Endothelial cell of umbilical vein (primary cell): ENCODE measurements around the gene MATK. TPM values are rescaled to one million over a fixed set of nuclear protein-coding genes. Genes with fewer than 3 reads are reported as not detected.

Experiments used
- BruUV-seq: library from RNA; stranded (reverse); fragments of 400-500 nt; replicated peaks from 2 replicates; lab custom pipeline; 2021; lab: Mats Ljungman, UMichigan
- CTCF ChIA-PET: fragments of 300-600, 350-600 bp; sonication (Branson Sonifier 250); formaldehyde crosslinking; loops from one replicate; lab custom pipeline; 2021; ENCODE audit warnings: antibody characterized with exemption, inconsistent platforms; lab: Charles Lee
- POLR2A ChIA-PET: fragments of 300-600, 350-600 bp; sonication (Branson Sonifier 250); formaldehyde crosslinking; loops from one replicate; lab custom pipeline; 2021; ENCODE audit warnings: antibody characterized with exemption, inconsistent platforms; lab: Charles Lee
- DNase-seq: peaks from one replicate; pipeline ENCODE4 v3.0.0-alpha.2; 2011; ENCODE audit warnings: low read depth, low spot score
- FAIRE-seq: peaks from 2 replicates; lab custom pipeline; 2011; peaks lifted over from hg19 to GRCh38; lab: Jason Lieb, UNC
- H2AFZ ChIP-seq: 2 replicates; pipeline ENCODE4 v1.6.0; 2012; ENCODE audit warnings: low read depth, low read length, control low read depth, inconsistent platforms
- H3K27ac ChIP-seq: 2 replicates; pipeline ENCODE4 v1.5.1; 2011; ENCODE audit warnings: low read depth, mild to moderate bottlenecking, control low read depth, low read length, moderate library complexity; ENCODE audit not compliant: insufficient read depth
- H3K27me3 ChIP-seq, 2 experiments: 2 replicates each; pipeline versions ENCODE4 v1.6.0 to v1.6.1; 2011; ENCODE audit warnings: low read length in 2 of 2, mixed read lengths in 1 of 2; ENCODE audit not compliant: control insufficient read depth in 2 of 2, insufficient read depth in 2 of 2
- H3K36me3 ChIP-seq, 2 experiments: 2 replicates in 1 of 2; 3 replicates in 1 of 2; pipeline ENCODE4 v1.5.1; 2011; ENCODE audit warnings: low read length in 2 of 2, mild to moderate bottlenecking in 1 of 2, moderate library complexity in 1 of 2; ENCODE audit not compliant: control insufficient read depth in 2 of 2, insufficient read depth in 2 of 2; ENCODE audit errors: extremely low read depth in 1 of 2
- H3K4me1 ChIP-seq: 3 replicates; pipeline ENCODE4 v1.5.1; 2011; ENCODE audit warnings: mild to moderate bottlenecking, low read length; ENCODE audit not compliant: control insufficient read depth, insufficient read depth; ENCODE audit errors: extremely low read depth
- H3K4me2 ChIP-seq: 2 replicates; pipeline ENCODE4 v1.6.1; 2011; ENCODE audit warnings: low read length, control low read depth, mixed read lengths; ENCODE audit not compliant: insufficient read depth
- H3K4me3 ChIP-seq, 3 experiments: fragments of 200-600 bp in 1 of 3; sonication (generic), shearing (Covaris generic) in 1 of 3; replicated peaks in 1 of 3; 2 replicates each; pipeline ENCODE4 v1.5.1; 2011 to 2016; ENCODE audit warnings: control low read depth in 3 of 3, low read length in 3 of 3, mild to moderate bottlenecking in 2 of 3, inconsistent platforms in 1 of 3, low read depth in 1 of 3, moderate library complexity in 1 of 3; ENCODE audit not compliant: insufficient read depth in 1 of 3
- H3K79me2 ChIP-seq: 2 replicates; pipeline ENCODE4 v1.6.0; 2012; ENCODE audit warnings: low read length, inconsistent platforms; ENCODE audit not compliant: control insufficient read depth, insufficient read depth
- H3K9ac ChIP-seq: replicated peaks from 2 replicates; pipeline ENCODE3; 2011; ENCODE audit warnings: low read length, control low read depth; ENCODE audit not compliant: insufficient read depth; ENCODE audit errors: extremely low read depth
- H3K9me1 ChIP-seq: replicated peaks from 3 replicates; pipeline ENCODE4 v1.6.0; 2011; ENCODE audit warnings: mild to moderate bottlenecking, low read length; ENCODE audit not compliant: control insufficient read depth, insufficient read depth; ENCODE audit errors: extremely low read depth
- H3K9me3 ChIP-seq: replicated peaks from 2 replicates; pipeline ENCODE4 v1.5.1; 2012; ENCODE audit warnings: low read length, inconsistent platforms; ENCODE audit not compliant: control insufficient read depth, insufficient read depth
- H4K20me1 ChIP-seq: replicated peaks from 2 replicates; pipeline ENCODE3; 2011; ENCODE audit warnings: mild to moderate bottlenecking, low read length; ENCODE audit not compliant: control insufficient read depth, insufficient read depth; ENCODE audit errors: extremely low read depth
- CTCF ChIP-seq, 2 donors: IDR thresholded peaks; 1 replicate in 1 of 2; 2 replicates in 1 of 2; pipeline ENCODE4 v1.5.1; 2011; ENCODE audit warnings: low read length in 2 of 2, mild to moderate bottlenecking in 2 of 2, moderate library complexity in 2 of 2, control low read depth in 1 of 2, inconsistent platforms in 1 of 2, low read depth in 1 of 2; ENCODE audit not compliant: insufficient read depth in 1 of 2; ENCODE audit errors: extremely low read depth in 1 of 2
- EZH2 ChIP-seq: IDR thresholded peaks from 2 replicates; pipeline ENCODE4 v1.6.1; 2012; ENCODE audit warnings: borderline replicate concordance, low read depth, mild to moderate bottlenecking, moderate library complexity, low read length, inconsistent platforms; ENCODE audit not compliant: severe bottlenecking
- FOS ChIP-seq: IDR thresholded peaks from 2 replicates; pipeline ENCODE4 v1.6.1; 2011; ENCODE audit warnings: mild to moderate bottlenecking, low read length, moderate library complexity, borderline replicate concordance; ENCODE audit not compliant: insufficient read depth
- GATA2 ChIP-seq: IDR thresholded peaks from 2 replicates; pipeline ENCODE4 v1.7.0; 2011; ENCODE audit warnings: low read depth, mild to moderate bottlenecking, moderate library complexity, mixed read lengths, low read length; ENCODE audit not compliant: insufficient read length, insufficient read depth
- JUN ChIP-seq: IDR thresholded peaks from 2 replicates; pipeline ENCODE4 v1.6.1; 2011; ENCODE audit warnings: borderline replicate concordance, low read depth; ENCODE audit not compliant: insufficient read length, insufficient read depth
- MAX ChIP-seq: IDR thresholded peaks from 2 replicates; pipeline ENCODE4 v1.6.1; 2011; ENCODE audit not compliant: insufficient read depth, insufficient read length
- MYC ChIP-seq: IDR thresholded peaks from one replicate; pipeline ENCODE4 v1.6.1; 2011; ENCODE audit warnings: mild to moderate bottlenecking, low read depth, low read length
- POLR2A ChIP-seq: IDR thresholded peaks from 2 replicates; pipeline ENCODE4 v1.6.1; 2012; ENCODE audit warnings: low read depth, mild to moderate bottlenecking, control low read depth, low read length
- POLR2AphosphoS5 ChIP-seq: IDR thresholded peaks from 2 replicates; pipeline ENCODE4 v1.6.1; 2012; ENCODE audit warnings: low read depth, mild to moderate bottlenecking, control low read depth, low read length, moderate library complexity; ENCODE audit not compliant: insufficient read depth
- dilution Hi-C: fragments of 300-500 bp; cut with MboI; formaldehyde crosslinking; loops from one replicate; pipeline ENCODE4 v1.15.0; 2019; ENCODE audit warnings: low sequenced_read_pairs; ENCODE audit not compliant: extremely low pct_ligation_motif_present
- intact Hi-C: fragments of 100-400 bp; cut with micrococcal nuclease; formaldehyde crosslinking; loops from one replicate; pipeline ENCODE4 v1.10.0; 2022
- polyA plus RNA-seq, 4 experiments: library from polyadenylated mRNA; depleted of rRNA in 3 of 4; stranded (reverse) in 3 of 4; unstranded in 1 of 4; fragments of >200 nt; gene quantifications; 2 replicates each; pipeline versions ENCODE4 v1.2.1 to v1.2.3, GENCODE V29; 2011 to 2012; ENCODE audit warnings: missing spikeins in 1 of 4
- total RNA-seq: library from RNA; stranded (reverse); gene quantifications from 2 replicates; pipeline ENCODE4 v1.2.3, GENCODE V29; 2021

The MATK gene
- total and polyA plus RNA-seq, 2 donors (not counting 3 experiments of a cell fraction or from before 2014, with no cell fraction given) = not detected

GRCh38 chr19:3798137-3798536, 12.0 kb upstream of the MATK start:
- TF ChIP-seq FOS = no peak
- TF ChIP-seq JUN = no peak
- TF ChIP-seq POLR2AphosphoS5 = no peak
- no peak for TF ChIP-seq EZH2
- TF ChIP-seq MAX = no peak
- no peak for TF ChIP-seq CTCF (IDR thresholded peaks at IDR 0.05; ENCODE audit: extremely low read depth in 1 of 2, insufficient read depth in 1 of 2, low read depth in 1 of 2, low read length in 2 of 2)
- no peak for TF ChIP-seq GATA2
- TF ChIP-seq MYC = no peak
- no peak for TF ChIP-seq POLR2A
- dilution Hi-C loops (no loop called here), intact Hi-C loops (no loop called here)
- no peak for DNase-seq
- H3K9ac ChIP-seq = no peak overlapping the region
- no peak overlapping the region for H2AFZ ChIP-seq
- CTCF ChIA-PET = interaction anchor here (2.2 kb wide), 1 partner anchor 24 kb away, joined by 6 read pairs; no protein-coding TSS in a partner anchor
- no peaks in the 10 kb centered on the region for H3K9me3 ChIP-seq
- no peak for FAIRE-seq
- H3K4me3 ChIP-seq = no peak overlapping the region
- H3K4me1 ChIP-seq = no peaks in the 10 kb centered on the region
- peaks cover 19 to 20% of the 10 kb centered on the region in 2 experiments for H3K27me3 ChIP-seq
- POLR2A ChIA-PET = no interaction called here
- no peak overlapping the region for H3K27ac ChIP-seq
- H3K36me3 ChIP-seq = no peaks in the 10 kb centered on the region
- H3K79me2 ChIP-seq = no peaks in the 10 kb centered on the region
- BruUV-seq = no TSS peak
- H4K20me1 ChIP-seq = no peaks in the 10 kb centered on the region
- no peak overlapping the region for H3K4me2 ChIP-seq
- H3K9me1 ChIP-seq = no peaks in the 10 kb centered on the region
